Measurements from ENCODE around the gene LAPTM5. TPM values are rescaled to one million over a fixed set of nuclear protein-coding genes. Genes with fewer than 3 reads are reported as not detected.

Gene LAPTM5
- total RNA-seq, 4 donors from 2014 or later = 21.1 to 67.8 (median 43.1) TPM

GRCh38 chr1:30713311-30713710, 44.3 kb downstream of the LAPTM5 start:
- WGBS, 2 donors = 29% methylated on average over 12 of the region's 12 CpGs
- Histone ChIP-seq H3K27me3 (no peaks in the 10 kb centered on the region), H3K9me3 (peaks cover 0 to 15% (median 0%) of the 10 kb centered on the region in 4 donors), H3K27ac (no peak overlapping the region), H3K4me3 (no peak overlapping the region), H3K4me1 (no peaks in the 10 kb centered on the region), H3K36me3 (no peaks in the 10 kb centered on the region)
- TF ChIP-seq EP300 (IDR thresholded peaks at IDR 0.05) (no peak), CTCF (IDR thresholded peaks at IDR 0.05) (no peak), POLR2A (IDR thresholded peaks at IDR 0.05) (no peak)
- no peak for DNase-seq (ENCODE audit: low spot score in 2 of 2)

DNA sequence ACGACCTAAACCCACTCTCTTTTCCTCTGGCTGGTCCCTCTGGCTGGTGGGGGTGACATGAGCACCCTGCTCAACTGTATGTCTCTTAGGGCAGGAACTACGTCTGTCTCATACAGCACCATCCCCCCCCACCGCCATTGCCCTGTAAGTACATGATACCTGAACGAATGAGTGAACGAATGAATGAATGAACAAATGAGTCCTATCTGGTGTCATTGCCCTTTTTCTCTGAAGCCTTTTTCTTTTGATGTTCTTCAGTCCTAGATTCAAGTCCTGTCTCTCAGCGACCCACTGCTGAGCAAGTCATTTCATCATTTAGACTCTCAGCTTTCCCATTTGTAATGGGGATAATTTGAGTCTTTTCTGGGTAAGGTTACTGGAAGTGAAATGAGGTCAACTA, 45.0 kb downstream of the LAPTM5 start:
- DNase-seq (ENCODE audit: low spot score in 2 of 2) = no peak
- TF ChIP-seq POLR2A (IDR thresholded peaks at IDR 0.05) = no peak
- TF ChIP-seq EP300 (IDR thresholded peaks at IDR 0.05) = no peak
- TF ChIP-seq CTCF (IDR thresholded peaks at IDR 0.05) = no peak
- 90 to 91% methylated on average over 6 of the region's 6 CpGs for WGBS, 2 donors
- H3K4me3 ChIP-seq = no peak overlapping the region
- peaks cover 0 to 15% (median 0%) of the 10 kb centered on the region in 4 donors for H3K9me3 ChIP-seq
- H3K27me3 ChIP-seq = peaks cover 0 to 3% of the 10 kb centered on the region in 2 donors
- no peaks in the 10 kb centered on the region for H3K36me3 ChIP-seq
- no peak overlapping the region for H3K27ac ChIP-seq
- peaks cover 0 to 4% (median 0%) of the 10 kb centered on the region in 4 donors for H3K4me1 ChIP-seq

- Histone ChIP-seq H3K27ac (no peak overlapping the region), H3K4me3 (no peak overlapping the region)
- WGBS, 2 donors = 65 to 70% methylated on average over 2 of the region's 2 CpGs
These were observed 47.2 kb downstream of the LAPTM5 start for GRCh38 chr1:30710407-30710806.

DNA sequence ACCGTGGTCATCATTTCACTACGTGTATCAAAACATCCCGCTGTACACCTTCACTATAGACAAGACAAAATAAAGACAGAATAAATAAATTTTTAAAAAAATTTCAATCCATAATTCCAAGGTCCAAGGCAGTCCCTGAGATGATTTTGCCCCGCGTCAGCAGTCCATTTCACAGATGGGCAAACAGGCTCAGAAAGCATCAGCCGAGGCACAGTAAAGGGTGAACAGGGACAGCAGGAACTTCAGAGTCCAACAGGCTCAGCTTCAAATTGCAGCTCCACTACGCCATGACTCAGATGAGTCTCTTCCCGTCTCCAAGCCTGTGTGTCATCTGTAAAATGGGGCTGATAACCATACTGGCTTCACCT, 49.2 kb downstream of the LAPTM5 start:
- H3K36me3 ChIP-seq = no peaks in the 10 kb centered on the region
- WGBS, 2 donors = 43 to 47% methylated on average over 8 of the region's 8 CpGs
- H3K4me3 ChIP-seq = no peak overlapping the region
- peaks cover 0 to 14% (median 0%) of the 10 kb centered on the region in 4 donors for H3K4me1 ChIP-seq
- H3K9me3 ChIP-seq = no peaks in the 10 kb centered on the region
- H3K27me3 ChIP-seq = peaks cover 0 to 3% of the 10 kb centered on the region in 2 donors
- DNase-seq (ENCODE audit: low spot score in 2 of 2) = no peak
- no peak for TF ChIP-seq POLR2A (IDR thresholded peaks at IDR 0.05)
- no peak overlapping the region for H3K27ac ChIP-seq

More at GRCh38 chr1:30710407-30710806, 47.2 kb downstream of the LAPTM5 start:
- TF ChIP-seq POLR2A (IDR thresholded peaks at IDR 0.05) (no peak), CTCF (IDR thresholded peaks at IDR 0.05) (no peak), EP300 (IDR thresholded peaks at IDR 0.05) (no peak)
- Histone ChIP-seq H3K4me1 (peaks cover 0 to 4% (median 0%) of the 10 kb centered on the region in 4 donors), H3K36me3 (no peaks in the 10 kb centered on the region), H3K27me3 (peaks cover 0 to 3% of the 10 kb centered on the region in 2 donors), H3K9me3 (peaks cover 0 to 4% (median 0%) of the 10 kb centered on the region in 4 donors)
- DNase-seq (ENCODE audit: low spot score in 2 of 2) = no peak

GRCh38 chr1:30707412-30708360, 49.9 kb downstream of the LAPTM5 start:
- H3K36me3 ChIP-seq = no peaks in the 10 kb centered on the region
- TF ChIP-seq EP300 (IDR thresholded peaks at IDR 0.05) (no peak), CTCF (IDR thresholded peaks at IDR 0.05) (peak; percentile 65 to 90 (median 74)), POLR2A (IDR thresholded peaks at IDR 0.05) (no peak)
- peaks cover 0 to 14% (median 0%) of the 10 kb centered on the region in 4 donors for H3K4me1 ChIP-seq
- H3K27ac ChIP-seq = no peak overlapping the region
- peak; percentile 54 to 68 for DNase-seq (ENCODE audit: low spot score in 2 of 2)
- WGBS, 2 donors = 38 to 56% methylated on average over 16 of the region's 16 CpGs
- H3K4me3 ChIP-seq = no peak overlapping the region
- no peaks in the 10 kb centered on the region for H3K9me3 ChIP-seq
- peaks cover 0 to 3% of the 10 kb centered on the region in 2 donors for H3K27me3 ChIP-seq
